Activated CD8-positive, alpha-beta memory T cell treated with anti-CD3 and anti-CD28 coated beads, Interleukin-2, amount 50 U/mL, for 48 hours (primary cell): ENCODE results near the gene PER3.

Source experiments
- DNase-seq: peaks from one replicate; pipeline ENCODE4 v3.0.0-alpha.2; 2020

PER3 gene

DNA sequence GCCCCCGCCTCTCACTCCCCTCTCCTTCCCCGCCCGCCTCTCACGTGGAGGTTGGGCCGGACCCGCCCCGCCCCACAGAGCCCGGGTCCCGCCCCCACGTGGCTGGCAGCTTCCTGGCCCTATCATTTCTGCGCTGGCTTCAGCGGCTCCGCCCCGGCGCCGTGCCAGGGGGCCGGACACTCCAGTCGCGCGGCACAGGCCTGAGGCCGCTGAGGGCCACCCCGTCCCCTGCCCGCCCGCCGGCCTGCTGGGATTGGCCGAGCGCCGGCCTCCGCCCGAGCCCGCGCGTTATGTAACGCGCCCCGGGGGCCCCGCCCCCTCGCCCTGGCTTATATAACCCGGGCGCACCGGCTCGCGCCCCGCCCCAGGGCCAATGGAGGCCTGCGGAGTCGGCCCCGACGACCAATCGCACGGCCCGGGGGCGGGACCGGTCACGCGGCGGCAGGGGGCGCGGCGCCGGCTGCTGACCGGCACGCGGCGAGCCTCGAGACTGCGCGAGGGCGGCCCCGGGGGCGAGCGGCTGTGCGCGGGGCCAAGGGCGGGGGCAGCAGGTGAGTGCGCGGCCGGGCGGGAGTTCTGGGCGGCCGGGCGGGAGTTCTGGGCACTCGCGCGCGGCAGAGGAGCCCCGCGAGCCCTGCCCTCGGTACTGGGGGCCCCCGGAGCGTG lies at the start of gene PER3:
TSS of gene PER3 (plus strand) at position 466 of the 666 bp plus-strand sequence. CDS start 587 bp downstream, outside the sequence.
- peak; percentile 91 for DNase-seq

DNA sequence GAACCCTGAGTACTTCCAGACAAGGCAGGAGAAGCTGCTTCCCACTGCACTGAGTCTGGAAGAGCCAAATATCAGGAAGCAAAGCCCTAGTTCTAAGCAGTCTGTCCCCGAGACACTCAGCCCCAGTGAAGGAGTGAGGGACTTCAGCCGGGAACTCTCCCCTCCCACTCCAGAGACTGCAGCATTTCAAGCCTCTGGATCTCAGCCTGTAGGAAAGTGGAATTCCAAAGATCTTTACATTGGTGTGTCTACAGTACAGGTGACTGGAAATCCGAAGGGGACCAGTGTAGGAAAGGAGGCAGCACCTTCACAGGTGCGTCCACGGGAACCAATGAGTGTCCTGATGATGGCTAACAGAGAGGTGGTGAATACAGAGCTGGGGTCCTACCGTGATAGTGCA lies 46.0 kb upstream of the PER3 start:
- no peak for DNase-seq

DNA sequence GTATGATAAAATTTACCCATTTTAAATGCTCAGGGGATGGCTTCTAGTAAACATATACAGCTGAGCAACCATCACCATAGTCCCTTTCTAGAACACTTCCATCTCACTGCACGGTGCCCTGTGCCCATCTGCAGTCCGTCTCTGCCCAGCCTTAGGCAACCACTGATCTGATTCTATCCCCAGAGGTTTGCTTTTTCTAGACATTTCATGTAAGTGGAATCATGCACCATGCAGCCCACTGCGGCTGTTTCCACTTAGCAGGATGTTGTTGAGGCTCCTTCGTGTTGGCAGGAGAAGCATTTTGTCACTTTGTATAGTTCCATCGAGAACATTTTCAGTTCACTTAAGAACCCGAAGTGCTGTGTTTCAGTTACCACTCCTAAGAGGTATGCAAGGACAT lies 40.7 kb upstream of the PER3 start:
- no peak for DNase-seq

DNA sequence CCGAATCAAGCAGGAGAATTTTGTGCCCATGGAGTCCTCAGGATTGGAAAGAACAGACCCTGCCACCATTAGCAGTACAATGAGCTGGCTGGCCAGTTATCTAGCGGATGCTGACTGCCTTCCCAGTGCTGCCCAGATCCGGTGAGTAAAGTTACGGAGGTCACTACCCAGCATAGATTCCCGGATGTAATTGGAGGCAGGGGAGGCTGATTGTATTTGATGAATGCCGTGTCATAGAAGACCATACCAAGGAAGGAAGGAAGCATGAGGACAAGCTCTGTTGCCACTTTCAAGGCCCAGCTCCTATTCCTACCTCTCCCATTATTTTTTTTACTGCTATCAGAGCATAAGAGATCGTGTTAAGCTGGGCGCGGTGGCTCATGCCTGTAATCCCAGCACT lies 39.2 kb upstream of the PER3 start:
- DNase-seq, result no peak

DNA sequence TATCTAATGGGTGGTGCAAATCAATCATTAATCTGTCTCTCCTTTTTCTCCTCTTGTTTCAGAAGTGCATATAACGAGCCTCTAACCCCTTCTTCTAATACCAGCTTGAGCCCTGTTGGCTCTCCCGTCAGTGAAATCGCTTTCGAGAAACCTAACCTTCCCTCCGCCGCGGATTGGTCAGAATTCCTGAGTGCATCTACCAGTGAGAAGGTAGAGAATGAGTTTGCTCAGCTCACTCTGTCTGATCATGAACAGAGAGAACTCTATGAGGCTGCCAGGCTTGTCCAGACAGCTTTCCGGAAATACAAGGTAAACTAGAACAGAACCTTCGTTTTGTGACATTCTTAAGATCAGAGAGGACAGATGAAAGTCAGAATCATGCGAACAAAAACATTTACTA lies 38.3 kb upstream of the PER3 start:
- DNase-seq, result no peak

DNA sequence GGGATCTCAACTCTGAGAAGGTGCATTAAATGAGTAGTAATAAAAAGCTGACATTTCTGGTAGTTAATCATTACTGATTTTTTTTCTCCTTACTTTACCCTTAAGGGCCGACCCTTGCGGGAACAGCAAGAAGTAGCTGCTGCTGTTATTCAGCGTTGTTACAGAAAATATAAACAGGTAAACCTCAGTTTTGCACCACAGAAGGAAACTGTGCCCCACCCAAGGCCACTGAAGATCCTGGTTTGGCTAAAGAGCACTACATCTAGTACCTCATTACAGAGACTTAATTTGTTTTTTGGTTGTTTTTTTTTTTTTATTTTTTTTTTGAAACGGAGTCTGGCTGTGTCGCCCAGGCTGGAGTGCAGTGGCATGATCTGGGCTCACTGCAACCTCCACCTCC lies 36.5 kb upstream of the PER3 start:
- no peak for DNase-seq

DNA sequence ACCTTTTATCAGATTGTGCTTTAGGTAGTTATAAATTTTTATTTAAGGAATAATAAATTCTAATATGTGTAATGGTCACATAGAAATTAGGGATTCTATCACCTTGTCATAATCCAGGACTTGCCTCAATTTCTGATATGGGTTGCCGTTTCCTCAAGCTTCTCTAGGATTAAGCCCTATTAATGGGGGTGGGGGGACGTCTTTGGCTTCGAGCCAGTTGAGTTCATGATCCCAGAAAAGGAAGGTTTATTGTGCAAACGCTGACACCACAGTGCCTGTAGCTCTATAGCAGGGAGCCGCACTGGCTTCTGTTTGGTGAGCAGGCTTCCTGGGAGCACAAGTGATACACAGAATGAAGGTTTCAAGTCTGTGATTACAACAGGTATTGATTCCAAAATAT lies 35.0 kb upstream of the PER3 start:
- DNase-seq, result no peak

DNA sequence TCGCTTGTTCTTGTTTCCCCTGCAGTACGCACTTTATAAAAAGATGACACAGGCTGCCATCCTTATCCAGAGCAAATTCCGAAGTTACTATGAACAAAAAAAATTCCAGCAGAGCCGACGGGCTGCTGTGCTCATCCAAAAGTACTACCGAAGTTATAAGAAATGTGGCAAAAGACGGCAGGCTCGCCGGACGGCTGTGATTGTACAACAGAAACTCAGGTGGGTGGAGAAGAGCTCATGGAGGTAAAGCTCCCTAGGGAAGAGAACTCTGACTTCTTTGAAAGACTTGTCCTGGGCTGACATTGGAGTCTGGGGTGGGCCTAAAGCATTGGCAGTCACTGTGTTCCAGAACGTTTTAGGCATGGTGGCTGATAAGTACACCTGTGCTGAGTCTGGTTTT lies 32.9 kb upstream of the PER3 start:
- DNase-seq, result no peak

DNA sequence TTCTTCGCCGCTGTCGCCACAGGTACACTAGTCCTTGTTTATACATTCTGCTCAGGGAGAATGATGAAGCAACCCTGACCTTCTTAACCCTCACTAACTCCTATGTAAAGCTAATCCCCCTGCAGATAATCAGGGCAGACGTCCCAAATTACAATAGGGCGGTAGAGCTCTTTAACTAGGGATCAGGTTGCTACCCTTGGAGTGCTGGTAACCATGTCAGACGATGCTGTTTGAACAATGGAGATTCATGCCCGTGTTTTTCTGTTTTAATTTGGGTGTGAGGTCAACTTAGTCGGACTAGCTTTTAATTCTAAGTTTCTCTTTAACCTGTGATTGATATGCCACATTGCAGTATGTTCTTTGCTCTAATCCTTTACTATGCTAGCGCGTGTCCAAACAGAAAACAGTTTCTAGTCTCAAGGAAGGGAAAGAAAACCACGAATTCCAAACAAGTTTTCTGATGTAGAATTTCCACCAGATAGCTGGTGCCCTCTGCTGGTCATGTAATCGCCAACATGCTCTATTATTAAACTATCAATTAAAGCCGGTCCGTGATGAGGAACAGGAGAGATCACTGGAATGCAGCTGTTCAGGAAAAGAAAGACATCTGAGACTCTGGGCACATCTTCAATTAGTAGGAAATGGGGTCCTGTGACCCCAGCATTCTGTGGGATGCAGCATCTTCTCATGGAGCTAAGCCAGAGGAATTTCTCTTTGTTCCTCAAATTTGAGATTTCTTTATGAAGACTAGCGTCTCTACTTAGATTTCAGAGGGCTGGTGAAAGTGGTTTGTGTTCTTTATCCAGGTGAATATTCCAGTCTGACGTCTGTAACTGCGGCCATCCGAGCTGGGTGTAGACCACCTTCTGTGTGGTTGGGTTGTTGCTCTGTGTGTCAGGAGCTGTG lies 31.3 kb upstream of the PER3 start:
- DNase-seq, result no peak

DNA sequence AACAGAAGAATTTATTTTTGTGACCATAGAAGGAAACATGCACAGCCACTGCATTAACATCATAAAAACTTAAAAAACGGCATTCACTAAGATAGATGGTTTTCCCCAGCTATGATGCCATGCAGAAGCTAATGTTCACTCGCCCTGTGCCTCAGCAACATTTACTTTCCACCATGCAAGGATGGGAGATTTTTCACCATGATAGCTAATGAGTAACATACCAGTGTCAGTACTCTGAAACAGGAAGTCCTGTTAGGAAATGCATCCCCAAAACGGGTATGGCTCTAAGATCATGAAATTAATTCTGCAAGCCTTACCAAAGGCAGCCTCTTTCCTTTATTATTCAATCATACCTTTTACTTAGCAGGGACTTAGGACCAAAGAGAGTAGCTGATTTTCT lies 30.4 kb upstream of the PER3 start:
- no peak for DNase-seq

DNA sequence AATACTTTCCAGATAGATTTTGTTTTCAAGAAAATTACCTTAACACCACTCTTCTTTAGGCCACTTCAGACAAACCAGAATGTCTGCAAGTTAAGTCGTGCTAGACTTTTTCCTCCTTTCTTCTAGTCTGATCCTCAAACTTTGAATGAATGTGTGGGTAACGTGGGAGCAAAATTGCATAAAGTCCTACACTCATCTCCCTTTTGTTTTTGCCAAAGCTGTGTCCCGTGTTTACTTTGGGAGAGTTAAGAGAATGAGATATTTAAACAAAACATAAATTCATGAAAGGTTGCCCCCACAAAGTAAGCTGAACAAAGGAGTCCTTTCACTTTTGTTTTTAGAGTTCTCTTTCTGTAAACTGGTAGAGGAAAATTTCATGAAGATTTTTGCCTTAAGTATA lies 29.9 kb upstream of the PER3 start:
- DNase-seq, result no peak

DNA sequence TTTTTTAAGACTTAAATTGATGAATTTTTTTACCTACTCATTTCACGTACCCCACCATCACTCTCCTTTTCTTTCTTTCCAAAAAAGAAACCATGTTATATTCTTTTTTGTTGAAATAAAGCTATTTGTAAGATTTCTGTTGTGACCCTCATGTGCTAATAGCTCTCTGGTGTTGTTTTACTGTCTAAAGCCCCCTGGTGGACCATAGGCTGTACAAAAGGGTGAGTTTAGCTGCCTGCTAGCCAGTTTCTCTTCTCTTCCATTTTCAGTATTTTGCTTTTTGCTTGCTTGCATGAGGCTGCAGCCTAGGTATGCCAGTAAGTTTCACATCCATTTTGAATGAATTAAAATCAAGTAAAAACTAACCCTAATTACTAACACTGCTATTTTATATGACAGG lies 28.6 kb upstream of the PER3 start:
- DNase-seq, result no peak

DNA sequence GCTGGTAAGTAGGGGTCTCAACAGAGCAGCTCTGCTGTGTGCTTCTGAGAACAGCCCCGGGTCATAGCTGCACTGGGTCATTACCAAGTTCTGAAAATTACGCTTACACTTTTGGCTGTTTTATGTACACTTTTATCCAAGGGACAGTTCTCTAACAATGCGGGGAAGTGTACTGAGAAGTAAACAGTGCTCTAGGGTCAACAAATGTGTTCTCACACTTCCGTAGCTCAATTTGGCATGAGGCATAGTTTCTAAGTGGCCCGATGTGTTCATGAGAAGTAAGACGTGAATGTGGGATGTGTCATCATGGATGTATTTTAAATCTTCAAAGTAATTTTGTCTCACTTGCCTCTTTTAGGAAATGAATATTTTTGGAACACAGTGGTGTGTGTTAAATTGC lies 23.8 kb upstream of the PER3 start:
- DNase-seq, result no peak

DNA sequence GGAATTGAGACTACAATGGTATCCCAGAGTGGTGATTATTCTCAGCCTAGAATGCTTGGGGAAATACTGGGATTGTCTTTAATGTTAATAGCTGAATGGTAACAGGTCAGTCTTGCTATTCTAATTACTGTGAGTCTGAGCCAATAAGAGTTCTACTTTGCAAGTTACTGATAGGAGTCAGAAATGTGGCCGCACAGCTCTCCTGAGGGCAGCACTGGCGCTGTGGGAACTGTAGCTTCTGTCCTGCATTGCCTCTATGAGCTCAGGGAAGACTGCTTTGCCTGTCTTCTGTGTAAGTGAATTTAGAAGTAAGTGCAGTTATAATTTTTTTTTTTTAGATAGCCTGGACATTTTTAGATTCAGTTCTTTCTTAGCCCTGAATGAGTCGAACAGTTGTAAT lies 23.0 kb upstream of the PER3 start:
- DNase-seq, result no peak

DNA sequence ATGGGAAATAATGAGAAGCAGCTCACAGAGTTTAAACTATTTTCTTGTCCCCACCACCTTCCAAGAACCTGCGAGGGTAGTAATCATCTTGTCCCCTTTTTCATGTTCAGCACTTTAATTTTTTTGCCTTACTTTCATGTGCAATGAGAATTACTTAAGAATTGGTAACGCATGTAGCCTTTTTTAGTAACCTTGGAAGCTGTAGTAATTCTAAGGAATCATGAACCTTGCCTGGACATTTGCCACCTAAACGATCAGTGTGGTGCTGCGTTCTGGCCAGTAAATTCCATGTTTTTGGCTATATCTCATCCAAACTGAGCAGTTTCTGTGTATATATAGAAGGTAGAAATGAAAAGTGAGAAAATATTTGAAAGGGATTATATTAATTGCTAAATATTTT lies 16.9 kb upstream of the PER3 start:
- DNase-seq, result no peak

DNA sequence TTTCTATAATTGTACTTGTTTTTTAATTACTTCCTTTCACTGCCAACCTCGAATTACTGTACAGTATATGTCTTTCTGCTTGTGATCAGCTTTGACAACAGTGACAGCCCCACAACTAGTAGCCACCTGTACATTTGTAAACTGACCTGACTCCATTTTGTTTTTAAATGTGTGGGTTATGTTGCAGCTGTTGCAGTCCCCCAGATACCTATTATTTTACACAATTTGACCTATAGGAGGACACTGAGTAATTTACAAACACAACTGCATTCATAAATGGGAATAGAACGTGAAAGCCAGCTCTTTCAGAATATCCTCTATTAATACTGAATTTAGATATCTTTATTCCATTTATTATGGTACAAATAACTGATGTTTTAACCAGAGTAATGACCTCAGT lies 15.5 kb upstream of the PER3 start:
- DNase-seq, result no peak

DNA sequence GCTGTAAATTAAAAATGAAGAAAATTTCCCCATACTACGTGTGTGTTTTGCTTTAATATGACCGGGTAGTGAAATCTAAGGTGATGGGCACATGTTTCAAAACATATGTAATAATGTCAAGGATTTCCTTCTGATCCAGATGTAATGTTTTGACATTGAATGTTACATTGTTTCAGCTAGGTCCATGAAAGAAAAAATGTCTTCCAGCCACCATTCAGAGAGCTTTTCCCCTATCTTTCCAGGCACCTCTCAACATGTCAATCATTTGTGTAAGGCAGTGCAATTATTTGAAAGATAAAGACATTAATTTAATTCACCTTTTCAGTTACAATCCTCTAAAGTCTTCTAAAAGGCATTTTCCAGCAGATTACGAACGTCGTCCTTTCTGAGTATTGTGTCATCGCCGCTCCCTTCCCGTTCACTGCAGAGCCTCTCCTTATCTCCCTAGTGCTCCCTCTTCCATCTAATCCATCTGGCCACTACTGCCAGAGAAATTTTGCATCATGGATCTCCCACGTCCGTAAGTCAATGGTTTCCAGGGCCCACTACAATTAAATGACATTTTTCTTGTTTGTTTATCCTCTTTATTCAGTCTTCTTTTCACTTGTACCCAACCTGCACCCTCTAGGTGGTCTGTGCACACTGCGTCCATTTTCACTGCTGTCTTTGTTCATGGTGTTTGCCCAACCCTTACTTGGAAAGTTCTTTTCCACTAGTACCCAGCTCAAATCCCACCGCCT lies 14.2 kb upstream of the PER3 start:
- DNase-seq, result no peak

DNA sequence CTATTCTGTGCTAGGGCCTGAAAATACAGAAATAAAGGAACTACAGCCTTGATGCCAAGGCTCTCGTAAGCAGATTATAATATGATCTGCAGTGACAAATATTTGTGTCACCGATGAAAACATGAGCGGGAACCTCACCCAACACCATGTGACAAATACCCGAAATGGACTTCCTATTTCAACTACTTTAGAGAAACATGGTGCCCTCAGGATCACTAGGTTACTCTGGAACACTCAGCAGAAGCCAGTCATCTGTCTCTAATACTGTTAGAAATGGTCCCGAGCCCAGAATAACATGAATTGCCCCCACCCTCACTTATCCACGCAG lies 13.5 kb upstream of the PER3 start:
- DNase-seq, result no peak

DNA sequence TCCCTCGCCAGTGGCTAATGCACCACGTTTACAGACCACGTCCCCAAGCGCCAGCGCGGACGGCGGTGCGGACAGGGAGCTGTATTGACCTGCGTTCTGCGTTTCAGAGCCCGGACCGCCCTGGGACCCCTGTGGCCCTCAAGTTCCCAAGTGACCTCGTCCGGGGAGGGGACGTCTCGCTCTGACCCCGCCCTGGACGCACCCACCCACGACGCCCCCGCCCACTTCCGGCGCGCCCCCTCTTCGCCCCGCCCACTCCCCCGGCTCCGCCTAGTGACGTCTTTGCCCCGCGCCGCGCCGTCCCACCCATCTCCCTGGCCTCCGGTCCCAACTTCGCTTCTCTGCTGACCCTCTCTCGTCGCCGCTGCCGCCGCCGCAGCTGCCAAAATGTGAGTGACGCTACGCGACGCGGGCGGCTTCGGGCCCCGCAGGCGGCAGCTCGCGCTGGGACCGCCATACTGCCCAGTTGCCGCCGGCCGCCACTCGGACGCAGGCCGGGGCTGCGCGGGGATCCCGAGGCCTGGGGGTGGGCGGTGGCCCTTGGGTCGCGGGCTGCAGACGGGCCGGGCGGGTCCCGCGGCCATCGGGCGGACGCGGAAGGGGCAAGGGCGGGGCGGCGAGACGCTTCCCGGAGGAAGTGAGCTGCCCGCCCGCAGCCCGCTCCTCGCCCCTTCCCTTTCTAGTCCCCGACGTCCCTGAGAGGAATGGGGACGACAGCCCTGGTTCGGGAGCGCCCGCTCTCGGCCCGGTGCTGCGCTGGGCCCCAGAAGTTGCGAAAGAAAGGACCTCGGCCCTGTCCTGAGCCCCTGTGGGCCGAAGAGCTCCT lies 12.9 kb upstream of the PER3 start, which contains the start of gene VAMP3:
TSS of gene VAMP3 (plus strand) at position 300 of the 826 bp plus-strand sequence. CDS start at position 388, 88 bp downstream.
- DNase-seq, result peak; percentile 98

DNA sequence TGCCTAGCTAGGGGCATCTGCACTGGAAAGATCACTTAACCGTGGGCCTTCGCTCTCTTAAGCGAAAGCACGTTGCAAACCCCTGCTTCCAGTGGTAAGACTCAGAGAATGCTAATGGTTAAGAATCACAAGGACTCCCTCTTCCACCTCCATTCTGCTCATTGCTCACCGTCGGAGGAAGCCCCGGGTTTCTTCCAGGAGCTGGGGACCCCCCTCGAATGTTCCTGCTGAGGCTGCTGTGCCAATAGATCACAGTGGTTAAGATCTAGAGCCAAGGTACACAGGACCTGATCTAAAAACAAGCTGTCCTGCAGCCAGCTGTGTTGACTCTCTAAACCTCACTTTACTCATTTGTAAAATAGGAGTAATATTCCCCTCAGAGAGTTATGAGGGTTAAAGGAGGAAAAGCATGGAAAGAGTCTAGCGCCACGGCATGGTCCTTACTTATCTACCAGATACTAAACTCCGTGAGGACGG lies 12.2 kb upstream of the PER3 start:
- DNase-seq, result no peak

DNA sequence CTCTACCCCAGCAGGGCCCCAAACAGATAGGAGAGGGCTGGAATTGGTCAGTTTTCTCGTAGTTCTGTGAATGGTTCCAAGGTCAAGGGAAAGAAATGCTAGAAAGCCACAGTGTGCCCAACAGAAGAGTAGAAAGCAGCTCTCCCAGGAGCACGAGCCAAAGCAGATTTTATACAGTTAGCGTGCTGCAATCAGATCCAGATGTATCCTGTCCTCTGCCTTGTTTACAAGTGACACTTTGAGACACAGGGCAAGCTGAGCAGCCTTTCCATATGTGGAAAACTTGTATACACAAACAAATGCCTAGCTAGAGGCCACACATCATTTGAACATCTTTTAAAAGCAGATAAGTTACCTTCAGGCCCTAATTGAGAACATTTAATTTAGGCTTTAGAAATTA lies 6.5 kb upstream of the PER3 start:
- no peak for DNase-seq

DNA sequence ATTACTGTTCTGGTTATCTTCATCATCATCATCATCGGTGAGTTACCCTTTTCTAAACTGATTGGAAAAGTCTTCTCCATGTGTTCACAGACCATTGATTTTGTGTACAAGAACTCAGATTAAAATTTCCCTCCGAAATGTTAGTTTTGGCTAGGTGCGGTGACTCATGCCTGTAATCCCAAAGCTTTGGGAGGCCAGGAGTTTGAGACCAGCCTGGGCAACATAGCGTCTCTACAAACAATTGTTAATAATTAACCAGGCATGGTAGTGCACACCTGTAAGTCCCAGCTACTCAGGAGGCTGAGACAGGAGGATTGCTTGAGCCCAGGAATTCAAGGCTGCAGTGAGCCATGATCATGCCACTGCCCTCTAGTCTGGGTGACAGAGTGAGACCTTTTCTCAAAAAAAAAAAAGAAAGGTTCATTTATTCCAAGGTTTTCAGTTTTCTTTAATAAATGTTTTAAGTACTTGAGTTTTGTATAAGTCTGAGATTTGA lies 5.9 kb upstream of the PER3 start:
- no peak for DNase-seq

DNA sequence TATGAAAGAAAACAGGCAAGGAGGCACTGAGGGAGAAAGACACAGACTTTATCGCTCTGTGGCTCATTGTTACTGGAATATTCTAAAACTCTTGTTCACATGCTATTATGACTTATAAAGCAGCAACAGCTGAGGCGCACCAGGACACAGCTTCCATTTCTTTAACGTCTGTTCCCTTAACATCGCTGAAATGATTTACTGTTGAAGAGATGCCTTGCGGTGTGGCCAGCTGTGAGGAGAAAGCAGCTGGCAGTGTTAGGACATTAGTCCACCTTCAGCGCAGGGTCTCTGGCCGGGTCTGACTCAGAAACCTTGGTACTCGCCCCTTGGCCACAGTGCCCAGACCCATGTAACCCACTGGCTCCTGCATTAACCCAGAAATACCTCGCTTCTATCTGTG lies 3.1 kb upstream of the PER3 start:
- no peak for DNase-seq
